HG03280 (cell line): Measurements from ENCODE around the gene TGFB1.
A peak's percentile ranks its signal among the peaks of the same experiment; 100 is the strongest.
"Not testable (repeated sequence)": the region's sequence is repeated elsewhere in the genome, so short reads cannot be mapped to it uniquely, and the experiment has no call there.

Experiments
- ATAC-seq: cut with Tn5 transposase; IDR thresholded peaks from one replicate; pipeline ENCODE4 v1.9.1; 2021; ENCODE audit warnings: mild to moderate bottlenecking, moderate library complexity; ENCODE audit not compliant: unreplicated experiment

The TGFB1 gene

GRCh38 chr19:41371119-41371518 lies 17.4 kb upstream of the TGFB1 start:
- ATAC-seq, result not testable (repeated sequence)

- ATAC-seq, result no peak
Observed at GRCh38 chr19:41369769-41370168, 16.0 kb upstream of the TGFB1 start.

GRCh38 chr19:41367848-41368301 lies 14.2 kb upstream of the TGFB1 start:
- no peak for ATAC-seq

- no peak for ATAC-seq
Observed at GRCh38 chr19:41366089-41366488, 12.4 kb upstream of the TGFB1 start.

GRCh38 chr19:41364524-41365391 lies 11.0 kb upstream of the TGFB1 start:
- no peak for ATAC-seq

GRCh38 chr19:41363753-41364523 lies 10.2 kb upstream of the TGFB1 start, which contains the start of gene B9D2:
B9D2 (minus strand) TSS chr19:41364149; CDS start chr19:41363519, 630 bp downstream.
- peak; percentile 90 for ATAC-seq

GRCh38 chr19:41363371-41363752 lies 9.6 kb upstream of the TGFB1 start:
- no peak for ATAC-seq

GRCh38 chr19:41362143-41362847 lies 8.6 kb upstream of the TGFB1 start:
- no peak for ATAC-seq

- no peak for ATAC-seq
Observed at GRCh38 chr19:41359741-41360140, 6.0 kb upstream of the TGFB1 start.

GRCh38 chr19:41357746-41358145 lies 4.0 kb upstream of the TGFB1 start:
- no peak for ATAC-seq

GRCh38 chr19:41356984-41357739 lies 3.4 kb upstream of the TGFB1 start:
- ATAC-seq, result no peak

- ATAC-seq, result no peak
Observed at GRCh38 chr19:41355802-41356201, 2.1 kb upstream of the TGFB1 start.

GRCh38 chr19:41355035-41355434 lies 1.3 kb upstream of the TGFB1 start:
- no peak for ATAC-seq

- no peak for ATAC-seq
Observed at GRCh38 chr19:41354343-41354953, 726 bp upstream of the TGFB1 start.

- ATAC-seq, result no peak
Observed at GRCh38 chr19:41352609-41353465, 885 bp downstream of the TGFB1 start.

- no peak for ATAC-seq
Observed at GRCh38 chr19:41352279-41352608, 1.5 kb downstream of the TGFB1 start.

GRCh38 chr19:41351339-41352245 lies 2.1 kb downstream of the TGFB1 start:
- peak; percentile 40 for ATAC-seq

GRCh38 chr19:41350735-41351338 lies 2.9 kb downstream of the TGFB1 start:
- peak; percentile 0 for ATAC-seq
